ENCODE results near the gene RGS19.

RGS19 gene

DNA sequence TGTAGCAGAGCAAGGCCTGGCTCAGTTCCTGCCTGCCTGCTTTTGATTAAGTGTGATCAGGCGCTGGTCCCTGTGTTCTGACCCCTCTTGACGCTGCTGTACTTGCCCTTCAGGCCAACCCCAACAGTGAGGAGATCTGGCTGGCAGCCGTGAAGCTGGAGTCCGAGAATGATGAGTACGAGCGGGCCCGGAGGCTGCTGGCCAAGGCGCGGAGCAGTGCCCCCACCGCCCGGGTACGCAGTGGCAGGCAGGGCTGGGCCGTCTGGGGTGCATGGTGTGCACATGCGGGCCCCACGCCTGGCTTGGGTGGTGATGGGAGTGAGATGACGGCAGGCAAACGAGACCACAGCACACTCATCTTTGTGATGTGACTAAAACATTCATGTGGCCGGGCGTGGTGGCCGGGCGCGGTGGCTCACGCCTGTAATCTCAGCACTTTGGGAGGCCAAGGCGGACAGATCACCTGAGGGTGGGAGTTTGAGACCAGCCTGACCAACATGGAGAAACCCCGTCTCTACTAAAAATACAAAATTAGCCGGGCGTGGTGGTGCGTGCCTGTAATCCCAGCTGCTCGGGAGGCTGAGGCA is 53.4 kb downstream of the RGS19 start:
- DNase-seq (ENCODE audit: low read depth): no peak
- TF ChIP-seq, protein P1, sequence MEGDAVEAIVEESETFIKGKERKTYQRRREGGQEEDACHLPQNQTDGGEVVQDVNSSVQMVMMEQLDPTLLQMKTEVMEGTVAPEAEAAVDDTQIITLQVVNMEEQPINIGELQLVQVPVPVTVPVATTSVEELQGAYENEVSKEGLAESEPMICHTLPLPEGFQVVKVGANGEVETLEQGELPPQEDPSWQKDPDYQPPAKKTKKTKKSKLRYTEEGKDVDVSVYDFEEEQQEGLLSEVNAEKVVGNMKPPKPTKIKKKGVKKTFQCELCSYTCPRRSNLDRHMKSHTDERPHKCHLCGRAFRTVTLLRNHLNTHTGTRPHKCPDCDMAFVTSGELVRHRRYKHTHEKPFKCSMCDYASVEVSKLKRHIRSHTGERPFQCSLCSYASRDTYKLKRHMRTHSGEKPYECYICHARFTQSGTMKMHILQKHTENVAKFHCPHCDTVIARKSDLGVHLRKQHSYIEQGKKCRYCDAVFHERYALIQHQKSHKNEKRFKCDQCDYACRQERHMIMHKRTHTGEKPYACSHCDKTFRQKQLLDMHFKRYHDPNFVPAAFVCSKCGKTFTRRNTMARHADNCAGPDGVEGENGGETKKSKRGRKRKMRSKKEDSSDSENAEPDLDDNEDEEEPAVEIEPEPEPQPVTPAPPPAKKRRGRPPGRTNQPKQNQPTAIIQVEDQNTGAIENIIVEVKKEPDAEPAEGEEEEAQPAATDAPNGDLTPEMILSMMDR (IDR thresholded peaks at IDR 0.05; ENCODE audit: control insufficient read depth, insufficient read depth, low read depth, low read length, missing control alignments): no peak
- no peak overlapping the region for H3K4me3 ChIP-seq (ENCODE audit: control insufficient read depth, low read depth, low read length)

- no peak for DNase-seq (ENCODE audit: low read depth)
- TF ChIP-seq, protein P1 (IDR thresholded peaks at IDR 0.05; ENCODE audit: control insufficient read depth, insufficient read depth, low read depth, low read length, missing control alignments): no peak
Measured at GRCh38 chr20:64025101-64025825, 54.1 kb downstream of the RGS19 start.

GRCh38 chr20:64024141-64024990 is 55.0 kb downstream of the RGS19 start:
- no peak overlapping the region for H3K4me3 ChIP-seq (ENCODE audit: control insufficient read depth, low read depth, low read length)
- TF ChIP-seq, protein P1 (IDR thresholded peaks at IDR 0.05; ENCODE audit: control insufficient read depth, insufficient read depth, low read depth, low read length, missing control alignments): no peak
- DNase-seq (ENCODE audit: low read depth): no peak

More at GRCh38 chr20:64025101-64025825, 54.1 kb downstream of the RGS19 start:
- no peak overlapping the region for H3K4me3 ChIP-seq (ENCODE audit: control insufficient read depth, low read depth, low read length)

- H3K4me3 ChIP-seq (ENCODE audit: control insufficient read depth, low read depth, low read length): no peak overlapping the region
- TF ChIP-seq, protein P1 (IDR thresholded peaks at IDR 0.05; ENCODE audit: control insufficient read depth, insufficient read depth, low read depth, low read length, missing control alignments): no peak
- DNase-seq (ENCODE audit: low read depth): no peak
Measured at GRCh38 chr20:64023361-64024140, 55.8 kb downstream of the RGS19 start.

Measured in AG09309 (cell line).